ENCODE measurements around the gene IFT52.

IFT52 gene, protein sequence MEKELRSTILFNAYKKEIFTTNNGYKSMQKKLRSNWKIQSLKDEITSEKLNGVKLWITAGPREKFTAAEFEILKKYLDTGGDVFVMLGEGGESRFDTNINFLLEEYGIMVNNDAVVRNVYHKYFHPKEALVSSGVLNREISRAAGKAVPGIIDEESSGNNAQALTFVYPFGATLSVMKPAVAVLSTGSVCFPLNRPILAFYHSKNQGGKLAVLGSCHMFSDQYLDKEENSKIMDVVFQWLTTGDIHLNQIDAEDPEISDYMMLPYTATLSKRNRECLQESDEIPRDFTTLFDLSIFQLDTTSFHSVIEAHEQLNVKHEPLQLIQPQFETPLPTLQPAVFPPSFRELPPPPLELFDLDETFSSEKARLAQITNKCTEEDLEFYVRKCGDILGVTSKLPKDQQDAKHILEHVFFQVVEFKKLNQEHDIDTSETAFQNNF

DNA sequence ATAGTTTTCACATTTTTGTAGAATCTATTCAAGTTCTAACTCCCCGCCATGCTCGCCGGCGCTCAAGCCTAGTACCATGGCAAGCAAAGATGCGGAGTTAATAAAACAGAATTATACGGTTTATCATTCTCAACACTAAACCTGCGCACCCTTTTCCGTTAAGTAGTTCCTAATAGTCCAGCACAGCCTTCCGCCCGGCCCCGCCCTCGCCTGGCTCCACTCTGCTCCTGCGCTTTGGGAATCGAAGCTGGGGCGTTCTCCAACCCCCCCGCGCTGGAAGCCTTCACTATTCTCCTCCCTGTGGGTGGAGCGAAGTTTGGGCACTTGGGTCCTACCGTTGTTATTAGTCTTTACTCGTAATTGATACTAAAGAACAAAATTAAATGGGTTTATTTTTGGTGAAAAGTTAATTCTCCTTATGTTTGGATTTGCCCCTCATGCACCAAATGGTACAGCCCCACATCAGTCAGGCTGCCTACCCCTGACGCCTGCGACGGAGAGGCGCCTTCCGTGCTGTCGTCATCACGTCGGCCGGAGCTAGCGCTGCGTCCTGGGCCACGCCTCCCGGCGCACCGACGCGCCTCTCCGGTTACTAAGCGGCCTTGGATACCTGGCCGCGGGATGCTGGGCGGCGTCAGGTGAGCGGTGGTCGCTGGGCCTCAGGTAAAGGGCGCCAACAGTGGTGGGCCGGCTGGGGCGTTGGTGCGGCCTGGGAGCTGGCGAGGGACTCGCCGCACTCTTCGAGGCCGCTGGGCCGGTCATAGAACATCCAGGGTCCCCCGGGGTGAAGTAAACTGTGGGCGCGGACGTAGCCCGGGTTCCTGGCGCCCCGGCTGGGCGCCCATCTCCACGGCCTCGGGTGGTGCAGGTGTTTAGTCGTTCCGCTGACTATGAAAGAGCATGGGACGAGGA is at the start of gene IFT52:
IFT52 (plus strand) TSS at position 546 of the 912 bp plus-strand sequence. CDS start 3,762 bp downstream, outside the sequence.
- peak; percentile 96 for DNase-seq (ENCODE audit: extremely low spot score)
- TF ChIP-seq, protein P1, sequence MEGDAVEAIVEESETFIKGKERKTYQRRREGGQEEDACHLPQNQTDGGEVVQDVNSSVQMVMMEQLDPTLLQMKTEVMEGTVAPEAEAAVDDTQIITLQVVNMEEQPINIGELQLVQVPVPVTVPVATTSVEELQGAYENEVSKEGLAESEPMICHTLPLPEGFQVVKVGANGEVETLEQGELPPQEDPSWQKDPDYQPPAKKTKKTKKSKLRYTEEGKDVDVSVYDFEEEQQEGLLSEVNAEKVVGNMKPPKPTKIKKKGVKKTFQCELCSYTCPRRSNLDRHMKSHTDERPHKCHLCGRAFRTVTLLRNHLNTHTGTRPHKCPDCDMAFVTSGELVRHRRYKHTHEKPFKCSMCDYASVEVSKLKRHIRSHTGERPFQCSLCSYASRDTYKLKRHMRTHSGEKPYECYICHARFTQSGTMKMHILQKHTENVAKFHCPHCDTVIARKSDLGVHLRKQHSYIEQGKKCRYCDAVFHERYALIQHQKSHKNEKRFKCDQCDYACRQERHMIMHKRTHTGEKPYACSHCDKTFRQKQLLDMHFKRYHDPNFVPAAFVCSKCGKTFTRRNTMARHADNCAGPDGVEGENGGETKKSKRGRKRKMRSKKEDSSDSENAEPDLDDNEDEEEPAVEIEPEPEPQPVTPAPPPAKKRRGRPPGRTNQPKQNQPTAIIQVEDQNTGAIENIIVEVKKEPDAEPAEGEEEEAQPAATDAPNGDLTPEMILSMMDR (IDR thresholded peaks at IDR 0.05; ENCODE audit: control extremely low read depth, extremely low read depth, low read depth, missing control alignments): no peak
- POLR2A ChIA-PET: interaction anchor here (0.6 to 0.9 kb wide), 4 partner anchors 79 to 133 kb away, joined by 3 read pairs; partner anchors contain the start of gene SRSF6
- CTCF ChIA-PET: interaction anchor here (0.8 to 1.3 kb wide), 4 partner anchors 9 to 101 kb away, joined by 3 to 6 read pairs (median 3); no protein-coding TSS in a partner anchor

DNA sequence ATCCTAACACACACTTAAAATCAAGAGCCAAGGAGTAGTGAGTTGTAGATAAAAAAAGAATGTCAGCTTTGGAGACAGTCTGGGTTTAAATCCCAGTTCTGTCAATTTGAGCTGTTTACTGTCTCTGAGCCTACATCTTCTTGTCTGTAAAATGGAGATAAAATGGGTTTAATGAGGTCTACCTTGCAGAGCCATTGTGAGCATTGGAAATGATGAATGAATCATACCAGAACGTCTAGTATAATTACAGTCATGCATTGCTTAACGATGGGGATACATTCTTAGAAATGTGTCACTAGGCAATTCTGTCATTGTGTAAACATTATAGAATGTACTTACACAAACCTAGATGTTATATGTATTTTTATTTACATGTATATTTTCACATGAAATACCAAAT is 49.5 kb upstream of the IFT52 start:
- ChIA-PET CTCF (interaction anchor here (0.6 to 1.6 kb wide), 3 partner anchors 9 to 151 kb away, joined by 3 to 8 read pairs (median 3); no protein-coding TSS in a partner anchor), POLR2A (no interaction called here)
- TF ChIP-seq, protein P1 (IDR thresholded peaks at IDR 0.05; ENCODE audit: control extremely low read depth, extremely low read depth, low read depth, missing control alignments): no peak
- DNase-seq (ENCODE audit: extremely low spot score): no peak

DNA sequence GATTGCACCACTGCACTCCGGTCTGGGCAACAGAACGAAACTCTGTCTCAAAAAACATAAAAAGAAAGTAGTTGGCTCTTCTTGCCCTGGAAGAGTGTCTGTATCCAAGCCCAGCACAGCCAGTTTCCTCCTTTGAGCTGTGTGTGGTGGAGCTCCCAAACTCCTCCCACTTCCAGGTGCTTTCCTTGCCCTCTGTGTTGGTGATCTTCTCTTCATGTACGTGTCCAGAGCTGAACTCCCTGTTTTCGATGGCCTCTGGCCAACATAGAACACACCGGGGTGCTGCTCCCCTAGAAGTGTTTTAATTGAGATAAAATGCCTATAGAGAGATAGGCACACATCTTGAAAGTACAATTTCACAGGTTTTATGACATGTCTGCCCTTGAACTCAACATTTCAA is 48.6 kb upstream of the IFT52 start:
- ChIA-PET CTCF (interaction anchor here (1.2 kb wide), 1 partner anchor 100 kb away, joined by 3 read pairs; no protein-coding TSS in a partner anchor), POLR2A (no interaction called here)
- DNase-seq (ENCODE audit: extremely low spot score): no peak
- TF ChIP-seq, protein P1 (IDR thresholded peaks at IDR 0.05; ENCODE audit: control extremely low read depth, extremely low read depth, low read depth, missing control alignments): no peak

DNA sequence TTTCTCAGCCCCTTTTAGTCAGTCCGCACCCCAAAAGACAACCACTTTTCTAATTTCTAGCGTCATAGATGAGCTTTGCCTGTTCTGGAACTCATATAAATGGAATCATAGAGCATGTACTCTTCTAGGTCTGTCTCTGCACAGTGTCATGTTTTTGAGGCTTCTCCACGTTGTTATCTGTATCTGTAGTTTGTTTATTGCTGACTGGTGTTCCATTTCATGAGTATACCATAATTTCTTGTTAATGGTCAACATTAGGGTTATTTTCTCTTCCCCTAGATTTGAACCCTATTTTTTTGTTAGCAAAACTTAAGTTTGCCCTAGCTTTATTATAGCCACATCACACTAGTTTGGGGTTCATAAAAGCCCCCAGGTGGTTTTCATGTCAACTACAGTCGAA is 48.1 kb upstream of the IFT52 start:
- TF ChIP-seq, protein P1 (IDR thresholded peaks at IDR 0.05; ENCODE audit: control extremely low read depth, extremely low read depth, low read depth, missing control alignments): no peak
- no peak for DNase-seq (ENCODE audit: extremely low spot score)
- CTCF ChIA-PET: interaction anchor here (1.2 kb wide), 1 partner anchor 101 kb away, joined by 3 read pairs; no protein-coding TSS in a partner anchor
- POLR2A ChIA-PET: no interaction called here

DNA sequence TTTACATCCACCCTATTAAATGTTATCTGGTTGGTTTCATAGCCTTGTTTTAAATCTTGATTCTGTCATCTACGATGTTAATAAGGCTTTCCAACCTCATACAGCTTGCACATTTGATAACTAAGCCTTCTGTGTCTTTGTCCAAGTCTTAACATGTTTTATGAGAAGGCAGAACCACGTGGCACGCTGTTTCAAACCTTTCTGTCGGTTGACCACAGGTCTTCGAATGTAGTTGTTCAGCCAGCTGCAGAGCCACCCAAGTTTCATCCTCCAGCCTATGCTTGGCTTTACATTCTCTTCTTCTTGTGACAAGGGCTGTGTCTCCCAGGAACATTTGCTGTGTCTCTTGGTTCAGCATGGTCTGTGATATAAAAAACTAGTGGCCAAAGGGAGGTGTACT is 47.6 kb upstream of the IFT52 start:
- no peak for DNase-seq (ENCODE audit: extremely low spot score)
- TF ChIP-seq, protein P1 (IDR thresholded peaks at IDR 0.05; ENCODE audit: control extremely low read depth, extremely low read depth, low read depth, missing control alignments): no peak
- CTCF ChIA-PET: no interaction called here
- POLR2A ChIA-PET: no interaction called here

DNA sequence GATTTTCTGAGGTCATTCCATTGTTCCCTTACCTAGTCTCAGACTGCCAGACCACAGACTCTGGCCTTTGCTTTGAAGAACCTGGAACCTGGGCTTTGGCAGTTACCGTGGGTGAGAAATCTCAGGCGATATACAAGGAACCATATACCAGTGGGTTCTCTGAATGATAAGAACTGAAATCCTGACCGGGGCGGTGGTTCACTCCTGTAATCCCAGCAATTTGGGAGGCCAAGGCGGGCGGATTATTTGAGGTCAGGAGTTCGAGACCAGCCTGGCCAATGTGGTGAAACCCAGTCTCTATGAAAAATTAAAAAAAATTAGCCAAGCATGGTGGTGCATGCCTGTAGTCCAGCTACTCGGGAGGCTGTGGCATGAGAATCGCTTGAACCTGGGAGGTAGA is 46.2 kb upstream of the IFT52 start:
- TF ChIP-seq, protein P1 (IDR thresholded peaks at IDR 0.05; ENCODE audit: control extremely low read depth, extremely low read depth, low read depth, missing control alignments): no peak
- ChIA-PET POLR2A (no interaction called here), CTCF (no interaction called here)
- DNase-seq (ENCODE audit: extremely low spot score): no peak

Data from GM10248 (cell line).